OCI-LY7 (cell line): ENCODE data around the gene SLC4A4.

ENCODE experiments used
- EZH2phosphoT487 ChIP-seq: fragments of 200-600 bp; sonication (generic); IDR thresholded peaks from 2 replicates; pipeline ENCODE4 v1.6.1; 2018; ENCODE audit warnings: low read depth, borderline replicate concordance, mild to moderate bottlenecking, mixed run types, antibody characterized with exemption, low read length, moderate library complexity, mixed read lengths
- TF ChIP-seq, protein P1 (sequence below): fragments of 200-600 bp; sonication (generic); conservative IDR thresholded peaks from 2 replicates; pipeline ENCODE4 v1.5.1; 2014; ENCODE audit warnings: mild to moderate bottlenecking, antibody characterized with exemption, low read length, moderate library complexity, mixed read lengths

DNA sequence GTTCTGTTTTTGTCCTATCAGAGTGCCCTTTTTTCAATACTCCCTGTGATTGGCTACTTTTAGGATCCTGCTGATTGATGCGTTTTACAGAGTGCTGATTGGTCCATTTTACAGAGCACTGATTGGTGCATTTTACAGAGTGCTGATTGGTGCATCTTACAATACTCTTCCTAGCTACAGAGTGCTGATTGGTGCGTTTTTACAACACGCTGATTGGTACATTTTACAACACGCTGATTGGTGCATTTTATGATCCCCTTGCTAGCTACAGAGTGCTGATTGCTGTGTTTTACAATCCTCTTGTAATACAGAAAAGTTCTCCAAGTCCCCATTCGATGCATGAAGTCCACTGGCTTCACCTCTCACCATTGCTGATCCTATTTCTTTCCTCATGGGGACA, 268.3 kb downstream of the SLC4A4 start:
- TF ChIP-seq, protein P1, sequence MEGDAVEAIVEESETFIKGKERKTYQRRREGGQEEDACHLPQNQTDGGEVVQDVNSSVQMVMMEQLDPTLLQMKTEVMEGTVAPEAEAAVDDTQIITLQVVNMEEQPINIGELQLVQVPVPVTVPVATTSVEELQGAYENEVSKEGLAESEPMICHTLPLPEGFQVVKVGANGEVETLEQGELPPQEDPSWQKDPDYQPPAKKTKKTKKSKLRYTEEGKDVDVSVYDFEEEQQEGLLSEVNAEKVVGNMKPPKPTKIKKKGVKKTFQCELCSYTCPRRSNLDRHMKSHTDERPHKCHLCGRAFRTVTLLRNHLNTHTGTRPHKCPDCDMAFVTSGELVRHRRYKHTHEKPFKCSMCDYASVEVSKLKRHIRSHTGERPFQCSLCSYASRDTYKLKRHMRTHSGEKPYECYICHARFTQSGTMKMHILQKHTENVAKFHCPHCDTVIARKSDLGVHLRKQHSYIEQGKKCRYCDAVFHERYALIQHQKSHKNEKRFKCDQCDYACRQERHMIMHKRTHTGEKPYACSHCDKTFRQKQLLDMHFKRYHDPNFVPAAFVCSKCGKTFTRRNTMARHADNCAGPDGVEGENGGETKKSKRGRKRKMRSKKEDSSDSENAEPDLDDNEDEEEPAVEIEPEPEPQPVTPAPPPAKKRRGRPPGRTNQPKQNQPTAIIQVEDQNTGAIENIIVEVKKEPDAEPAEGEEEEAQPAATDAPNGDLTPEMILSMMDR, result no peak
- no peak for TF ChIP-seq EZH2phosphoT487
